Kidney glomerular epithelial cell (primary cell): Measurements from ENCODE around the gene SIGLEC12.
A peak's percentile ranks its signal among the peaks of the same experiment; 100 is the strongest.

Experiments used
- DNase-seq: peaks from one replicate; lab custom pipeline; 2025; lab: John Stamatoyannopoulos, UW

The SIGLEC12 gene

DNA sequence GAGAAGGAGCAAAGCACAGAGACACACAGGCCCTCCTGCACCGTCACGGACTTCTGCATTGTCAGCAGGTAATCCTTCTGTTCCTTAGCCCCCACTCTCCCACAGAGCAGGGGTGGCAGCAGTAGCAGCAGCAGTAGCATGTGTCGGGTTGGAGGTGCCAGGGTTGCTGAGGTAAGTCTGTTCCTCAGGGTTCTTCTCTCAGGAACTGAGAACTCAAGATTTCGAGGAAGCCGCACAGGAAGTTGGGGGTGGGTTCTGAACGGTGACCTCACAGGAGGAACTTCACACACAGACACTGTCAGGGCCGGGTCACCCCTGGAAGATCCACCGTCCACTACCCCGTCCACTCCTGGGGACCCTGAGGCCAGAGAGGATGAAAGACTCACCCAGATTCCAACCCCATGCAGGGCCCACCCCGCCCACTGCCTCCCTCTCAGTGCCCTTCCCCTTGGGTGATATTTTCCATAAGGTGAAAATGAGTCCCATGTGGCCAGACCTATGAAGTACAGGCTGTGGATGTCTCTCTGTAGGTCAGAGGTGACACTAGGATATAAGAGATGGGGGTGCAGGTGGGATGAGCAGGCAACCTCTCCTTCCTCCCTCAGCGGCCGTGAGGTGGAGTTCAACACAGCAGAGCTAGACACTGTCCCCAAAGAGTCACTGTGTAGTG, at the start of gene SIGLEC12:
TSS of gene SIGLEC12 (minus strand) at position 207 of the 670 bp plus-strand sequence. CDS start at position 140, 67 bp downstream.
- DNase-seq, result no peak

DNA sequence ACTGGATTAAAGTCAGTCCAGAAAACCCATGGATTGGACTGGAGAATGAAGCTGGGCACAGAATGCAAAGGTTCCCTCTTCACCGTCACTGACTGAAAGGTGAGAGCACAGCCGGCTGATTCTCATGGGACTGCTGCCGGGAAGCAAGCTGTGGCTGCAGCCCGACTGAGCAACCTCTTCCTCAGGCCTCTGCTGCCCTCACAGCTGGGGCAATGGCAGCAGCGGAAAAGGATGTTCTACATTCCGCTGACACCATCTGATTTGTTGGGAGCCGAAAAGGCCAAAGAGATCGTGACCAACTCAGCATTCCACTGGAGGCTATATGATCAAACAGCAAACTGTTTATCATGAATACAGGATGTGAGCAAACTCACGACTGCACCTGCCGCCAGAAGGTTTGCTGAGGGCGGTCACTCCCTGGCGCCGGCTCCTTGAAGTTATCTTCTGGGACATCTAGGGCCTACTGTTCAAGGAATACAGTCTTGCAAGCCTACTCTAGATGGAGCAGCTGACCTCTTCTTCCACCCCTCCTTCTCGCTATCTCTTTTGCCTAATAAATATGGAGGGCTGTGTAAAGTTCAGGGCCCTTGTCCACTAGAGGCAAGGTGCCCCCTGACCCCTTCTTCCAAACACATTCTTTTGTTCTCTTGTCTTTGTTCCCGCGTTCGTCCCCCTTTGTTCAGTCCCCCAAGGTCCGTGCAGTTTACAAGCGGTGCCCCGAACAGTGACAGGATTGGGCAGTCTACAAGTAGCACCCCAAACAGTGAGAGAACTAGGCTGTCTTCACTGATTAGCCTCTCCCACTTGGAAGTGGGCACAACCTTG, 49.5 kb upstream of the SIGLEC12 start:
- no peak for DNase-seq

DNA sequence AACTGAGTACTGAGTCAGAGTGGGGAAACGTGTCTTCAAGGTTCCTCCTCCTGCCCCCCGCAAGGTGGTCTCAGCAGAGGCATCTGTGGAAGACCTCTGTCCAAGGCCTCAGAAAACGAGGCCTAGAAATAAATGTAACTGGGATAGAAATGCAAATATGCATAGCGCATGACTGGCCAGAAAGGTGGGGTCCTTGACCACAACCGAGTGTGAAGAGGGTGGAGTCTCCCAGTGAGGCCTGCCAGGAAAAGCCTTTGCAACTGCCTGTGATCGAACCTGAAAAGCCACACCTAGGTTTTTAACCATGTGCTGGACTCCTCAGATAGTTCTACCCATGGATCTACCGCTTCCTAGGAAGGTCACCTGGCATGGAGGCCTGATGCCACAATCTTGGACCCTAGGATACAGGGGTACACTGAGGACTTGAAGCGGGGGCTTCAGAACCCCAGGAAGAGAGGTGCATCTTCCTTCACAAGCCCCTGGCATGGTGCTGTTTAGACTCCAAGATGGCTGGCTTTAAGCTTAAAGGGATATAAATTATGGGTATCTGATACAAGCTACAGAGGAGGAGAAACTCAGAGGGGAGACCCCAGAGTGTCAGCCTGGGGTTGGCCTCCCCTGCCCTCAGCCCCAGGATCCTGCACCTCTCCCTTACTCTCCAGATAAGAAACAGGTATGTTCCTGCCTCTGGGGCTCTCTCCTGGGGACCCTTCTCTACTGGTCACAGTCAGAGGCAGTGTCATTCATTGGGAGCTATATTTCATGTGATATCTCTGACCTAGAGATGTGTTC, 48.1 kb upstream of the SIGLEC12 start:
- no peak for DNase-seq

DNA sequence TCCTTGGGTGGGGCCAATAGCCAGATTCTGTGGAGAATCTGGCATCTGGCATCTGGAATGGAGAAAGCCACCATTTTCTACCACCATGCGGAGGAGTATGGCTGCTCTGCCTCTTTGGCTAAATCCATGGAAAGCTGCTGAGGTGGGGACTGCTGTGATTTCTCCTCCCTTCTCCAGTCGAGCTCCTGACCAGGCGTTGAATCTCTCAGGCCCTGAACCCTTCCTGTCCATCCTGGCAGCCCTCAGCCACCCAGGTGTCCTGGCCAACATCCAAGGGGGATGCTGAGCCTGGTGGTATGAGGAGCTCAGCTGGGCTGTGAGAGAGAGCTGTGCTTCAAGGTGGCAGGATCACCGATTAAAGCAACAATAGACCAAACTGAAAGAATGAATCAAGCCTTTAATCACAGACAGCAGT, 47.3 kb upstream of the SIGLEC12 start:
- no peak for DNase-seq

DNA sequence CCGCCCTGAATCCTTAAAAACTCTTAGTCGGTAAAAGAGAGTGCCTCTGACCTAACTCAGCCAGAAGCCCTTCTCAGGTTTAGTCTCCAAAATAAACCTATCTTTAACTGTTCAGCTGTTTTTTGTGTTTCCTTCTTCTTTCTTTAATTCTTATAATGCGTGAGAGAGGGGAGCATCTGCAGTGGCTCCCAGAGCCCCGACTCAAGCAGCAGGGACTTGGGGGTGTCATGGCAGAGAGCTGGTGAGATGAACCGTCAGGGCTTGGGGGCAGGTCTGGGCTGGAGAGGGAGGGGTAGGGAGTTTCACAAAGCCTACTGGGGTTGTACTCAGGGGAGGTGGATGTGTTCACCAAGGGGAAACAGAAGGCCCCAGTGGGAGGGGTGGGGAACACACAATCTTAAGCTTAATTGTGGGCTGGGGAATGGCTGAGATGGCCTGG, 46.6 kb upstream of the SIGLEC12 start:
- DNase-seq, result no peak

DNA sequence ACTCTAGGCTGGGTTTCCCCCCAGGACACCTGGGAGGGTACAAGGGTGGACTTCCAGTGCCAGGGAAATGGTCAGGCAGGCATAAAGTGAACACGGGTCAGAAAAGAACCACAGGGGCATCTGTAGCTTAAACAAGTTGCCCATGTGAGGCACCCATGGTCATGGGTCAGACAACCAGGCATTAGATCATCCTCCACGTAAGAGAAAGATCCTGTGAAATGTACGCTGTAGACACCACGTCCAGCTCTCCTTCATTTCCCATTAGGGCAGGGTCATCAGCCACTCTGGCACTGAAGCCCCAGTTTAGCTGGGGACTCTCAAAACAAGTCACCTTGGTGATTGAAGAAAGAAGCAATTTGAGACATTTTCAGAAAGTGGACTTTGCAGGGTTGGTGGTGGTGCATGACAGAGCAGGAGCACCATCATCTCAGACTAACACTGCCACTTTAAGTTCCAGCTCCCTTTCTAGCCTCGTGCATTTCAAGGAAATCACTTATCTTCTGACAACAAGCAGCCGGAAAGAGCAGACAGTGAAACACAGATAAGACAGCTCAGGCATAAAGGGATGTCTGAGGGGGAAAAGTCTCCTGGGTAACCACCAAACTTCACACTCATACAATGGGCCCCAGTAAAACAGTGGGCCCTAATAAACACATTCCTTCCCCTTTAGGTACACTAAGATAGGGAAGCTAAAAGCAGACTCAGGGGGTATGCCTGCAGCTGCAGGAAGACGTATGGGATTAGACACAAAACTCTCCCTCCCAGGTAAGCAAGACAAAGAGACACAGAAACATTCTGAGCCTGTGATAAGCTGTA, 46.0 kb upstream of the SIGLEC12 start:
- no peak for DNase-seq

DNA sequence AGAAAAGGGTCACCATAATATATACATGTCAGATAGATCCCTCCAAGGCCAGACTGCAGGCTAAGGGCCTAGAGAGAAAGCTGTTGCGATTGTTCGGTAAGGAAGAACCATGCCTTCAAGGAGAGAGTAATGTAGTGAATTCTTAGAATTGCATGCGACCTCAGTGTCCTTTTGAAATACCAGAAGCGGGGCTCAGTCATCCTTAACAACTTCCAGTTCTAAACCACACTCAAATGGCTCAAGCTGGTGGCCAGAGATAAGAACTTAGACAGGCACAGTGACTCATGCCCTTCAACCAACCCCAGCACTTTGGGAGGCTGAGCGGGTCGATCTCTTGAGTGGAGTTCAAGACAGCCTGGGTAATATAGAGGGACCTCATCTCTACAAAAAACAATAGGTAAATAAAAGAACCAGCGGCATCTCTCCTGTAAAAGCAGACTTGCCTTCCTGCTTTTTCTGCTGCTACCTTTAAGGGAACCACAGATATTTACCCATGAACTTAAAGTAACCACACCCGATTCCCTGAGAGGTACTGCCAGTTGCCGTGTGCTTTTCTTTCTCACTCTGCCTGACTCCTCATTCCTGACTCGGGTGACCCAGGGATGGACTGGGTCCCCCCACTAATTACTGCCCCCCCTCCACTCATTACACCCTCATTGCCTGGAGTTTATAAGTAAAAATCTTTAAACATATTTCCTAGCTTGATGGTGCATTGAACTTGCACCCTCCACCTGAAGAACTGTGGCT, 45.2 kb upstream of the SIGLEC12 start:
- peak; percentile 9 for DNase-seq

DNA sequence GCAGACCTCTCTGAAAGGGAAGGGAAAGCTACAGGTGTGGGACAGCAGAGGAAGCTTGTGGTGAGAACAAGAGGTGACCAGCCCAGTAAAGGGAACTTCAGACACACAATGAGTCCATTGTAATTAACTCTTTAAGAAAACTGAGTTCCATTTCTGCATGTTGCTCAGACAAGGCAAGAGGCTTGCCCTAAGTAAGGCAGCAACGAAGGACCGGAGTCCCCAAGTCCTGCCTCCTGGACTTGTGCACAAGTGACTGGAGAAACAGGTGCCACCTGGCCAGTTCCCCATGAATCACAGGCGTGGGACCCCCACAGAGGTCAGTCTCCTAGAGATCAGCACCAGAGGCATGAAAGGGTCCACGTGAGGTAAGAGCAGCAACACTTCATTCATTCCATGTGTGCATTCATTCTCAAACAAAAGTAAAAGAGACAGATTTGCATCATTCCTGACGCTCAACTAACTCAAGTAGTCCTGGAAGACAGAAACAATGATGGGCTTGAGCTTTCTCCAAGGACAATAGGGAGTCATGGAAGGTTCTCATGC, 44.6 kb upstream of the SIGLEC12 start:
- DNase-seq, result no peak

DNA sequence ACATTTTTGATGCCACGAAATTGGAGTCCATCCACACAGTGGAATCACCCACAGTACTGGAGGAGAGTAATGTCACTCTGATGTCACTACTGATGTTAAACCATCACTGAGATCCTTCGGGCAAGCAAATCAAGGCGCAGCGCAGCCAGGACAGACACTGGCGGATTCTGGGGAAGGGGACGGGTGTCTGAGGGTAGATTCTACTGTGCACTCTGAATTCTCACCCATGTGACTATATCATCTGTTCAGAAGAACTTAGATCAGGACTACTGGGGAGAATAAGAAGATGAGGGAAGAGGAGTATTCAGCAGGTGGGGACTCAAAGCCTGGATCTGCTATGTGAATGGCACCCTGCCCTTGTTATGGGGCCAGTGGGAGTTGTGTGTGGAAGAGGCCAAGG, 42.4 kb upstream of the SIGLEC12 start:
- DNase-seq, result no peak

DNA sequence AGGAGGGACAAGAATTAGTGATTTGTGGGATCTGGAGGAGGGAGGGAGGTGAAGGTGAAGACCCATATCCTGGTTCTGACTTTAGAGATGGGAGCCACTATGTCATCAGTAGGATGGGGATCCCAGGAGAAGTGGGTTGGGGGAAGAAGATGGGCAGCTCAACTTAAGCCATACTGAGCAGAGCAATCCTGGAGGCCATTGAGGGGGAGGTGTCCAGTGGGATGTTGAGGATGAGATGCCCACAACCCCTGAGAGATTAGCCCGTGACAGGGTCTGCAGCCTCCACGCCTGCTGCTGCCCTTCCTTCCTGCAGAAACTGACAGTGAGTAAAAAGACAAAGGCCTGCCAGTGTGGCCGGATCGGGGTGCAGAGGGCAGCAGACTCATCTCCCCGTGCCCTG, 41.1 kb upstream of the SIGLEC12 start:
- no peak for DNase-seq

DNA sequence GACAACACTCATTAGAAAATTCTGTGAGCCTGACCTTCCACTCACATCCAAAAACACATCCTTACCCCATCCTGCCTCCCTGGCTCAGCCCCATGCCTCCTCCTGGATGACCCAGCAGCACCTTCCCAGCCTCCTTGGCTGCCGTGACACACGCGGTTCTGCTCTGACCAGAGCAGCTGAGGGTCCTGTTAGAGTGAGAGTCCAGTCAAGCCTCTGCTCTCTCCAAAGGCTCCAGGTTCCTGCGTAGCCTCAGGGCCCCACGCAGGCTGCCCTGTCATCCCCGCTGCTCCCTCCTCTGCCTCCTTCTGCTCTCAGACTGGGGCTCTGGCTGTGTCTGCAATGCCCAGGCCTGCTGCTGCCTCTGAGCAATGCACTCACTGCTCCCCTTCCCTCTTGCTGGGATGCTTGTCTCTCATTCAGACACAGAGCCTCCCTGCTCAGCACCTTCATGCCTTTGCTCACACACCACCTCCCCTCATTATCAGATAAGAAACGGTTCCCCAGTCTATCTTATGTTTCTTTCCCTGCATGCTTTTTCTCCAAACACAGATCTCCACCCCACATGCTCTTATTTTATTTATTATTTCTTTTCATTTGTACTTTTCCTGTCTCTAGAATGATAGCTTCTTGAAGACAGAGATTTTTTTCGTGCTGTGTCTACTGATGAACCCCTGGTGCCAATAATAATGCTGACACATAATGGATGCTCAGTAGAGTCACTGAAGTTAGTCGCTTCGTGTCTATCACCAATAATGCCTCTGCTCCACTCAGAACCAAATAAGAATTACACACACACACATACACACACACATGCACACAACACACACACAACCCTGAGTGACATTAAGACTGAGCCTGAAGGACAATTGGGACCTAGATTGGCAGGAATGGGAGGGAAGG, 40.1 kb upstream of the SIGLEC12 start:
- DNase-seq, result no peak

DNA sequence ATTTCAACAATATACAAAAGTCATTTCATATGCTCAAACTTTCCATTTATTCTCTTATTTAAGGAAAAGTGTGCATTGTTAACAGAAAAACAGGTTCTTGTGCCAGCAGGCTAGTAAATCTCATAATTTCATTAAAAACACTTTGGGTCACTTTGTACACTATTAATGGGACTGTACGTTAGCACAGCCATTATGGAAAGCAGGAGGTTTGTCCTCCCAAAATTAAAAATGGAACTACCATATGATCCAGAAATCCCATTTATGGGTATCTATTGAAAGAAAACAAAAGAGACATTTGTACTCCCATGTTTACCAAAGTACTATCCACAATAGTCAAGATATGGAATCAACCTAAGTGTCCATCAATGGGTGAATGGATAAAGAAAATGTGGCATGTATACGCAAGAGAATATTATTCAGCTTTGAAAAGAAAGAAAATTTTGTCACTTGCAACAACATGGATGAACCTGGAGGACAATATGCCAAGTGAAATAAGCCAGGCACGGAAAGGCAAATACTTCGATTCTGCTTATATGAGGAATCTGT, 38.3 kb upstream of the SIGLEC12 start:
- no peak for DNase-seq

DNA sequence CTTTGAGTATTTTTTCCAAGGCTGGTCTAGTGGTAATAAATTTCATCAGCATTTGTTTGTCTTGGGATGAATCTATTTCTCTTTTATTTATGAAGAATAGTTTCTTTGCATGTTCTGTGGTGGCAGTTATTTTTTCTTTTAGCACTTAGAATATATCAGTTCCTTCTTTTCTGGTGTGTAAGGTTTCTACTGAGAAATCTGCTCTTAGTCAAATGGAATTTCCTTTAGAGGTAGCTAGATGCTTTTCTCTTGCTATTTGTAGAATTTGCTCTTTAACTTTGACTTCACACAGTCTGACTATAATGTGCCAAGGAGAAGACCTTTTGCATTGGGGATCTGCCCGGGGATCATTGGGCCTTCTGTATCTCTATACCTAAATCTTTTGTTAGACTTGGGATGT, 33.9 kb upstream of the SIGLEC12 start:
- no peak for DNase-seq

DNA sequence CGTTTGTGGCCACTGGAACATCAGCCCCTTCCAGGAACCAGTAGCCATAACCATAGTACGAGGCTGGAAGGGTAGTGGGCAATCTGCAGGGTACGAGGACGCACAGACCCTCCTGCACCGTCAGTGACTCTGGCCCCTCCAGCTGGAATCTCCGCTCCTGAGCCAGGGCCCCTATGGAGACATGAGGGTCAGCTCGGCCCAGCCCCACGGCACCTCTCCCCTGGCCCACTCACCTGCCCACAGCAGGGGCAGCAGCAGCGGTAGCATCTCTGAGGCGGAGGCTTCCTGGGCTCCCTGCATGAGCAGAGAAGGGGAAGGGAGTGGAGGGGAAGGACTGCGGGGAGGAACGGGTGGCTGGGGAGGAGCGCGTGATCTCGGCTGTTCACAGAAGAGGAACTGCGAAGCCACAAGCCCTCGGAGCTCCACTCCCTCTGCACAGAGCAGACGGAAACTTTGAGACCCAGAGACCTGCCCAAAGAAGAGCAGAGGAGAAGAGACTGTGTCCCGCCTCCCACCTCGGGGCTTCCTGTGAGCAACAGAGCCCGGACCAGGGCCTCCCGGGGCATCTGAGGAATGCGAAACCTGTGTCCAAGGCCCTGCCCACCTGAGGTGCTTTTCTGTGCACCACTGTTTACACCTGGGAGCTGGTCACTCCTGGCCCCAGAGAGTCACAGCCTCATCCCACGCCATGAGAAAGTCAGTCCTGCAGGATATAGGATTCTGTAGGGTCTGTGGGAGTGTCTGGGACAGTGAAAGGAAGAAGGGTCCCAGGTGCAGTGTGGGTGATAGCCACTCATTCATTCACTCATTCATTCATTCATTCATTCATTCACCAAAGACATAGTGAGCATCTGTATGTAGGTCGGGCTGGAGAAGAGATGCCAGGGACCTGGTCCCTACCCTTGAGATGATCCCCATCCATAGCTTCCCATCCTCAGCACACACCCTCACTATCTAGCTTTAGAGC, 30.0 kb upstream of the SIGLEC12 start, which contains the start of gene SIGLEC6:
TSS of gene SIGLEC6 (minus strand) at position 322 of the 967 bp plus-strand sequence. CDS start at position 300, 22 bp downstream.
- DNase-seq, result no peak

DNA sequence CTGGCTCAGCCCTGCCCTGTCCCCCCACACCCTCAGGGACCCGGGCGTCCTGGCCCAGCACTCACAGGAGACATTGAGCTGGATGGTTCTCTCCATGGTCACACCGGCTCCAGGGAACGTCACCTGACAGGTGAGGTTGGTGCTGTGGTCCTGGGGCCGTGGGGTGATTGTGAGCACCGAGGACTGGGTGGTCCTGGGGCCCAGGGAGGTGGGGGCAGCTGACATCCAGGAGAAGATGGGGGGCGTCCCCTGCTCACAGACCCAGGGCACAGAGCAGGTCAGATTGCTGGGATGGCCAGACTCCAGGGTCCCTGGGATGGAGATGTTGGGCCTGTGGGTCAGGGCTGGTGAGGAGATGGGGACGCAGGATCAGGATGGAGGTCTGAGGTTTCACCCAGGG, 29.0 kb upstream of the SIGLEC12 start:
- no peak for DNase-seq

DNA sequence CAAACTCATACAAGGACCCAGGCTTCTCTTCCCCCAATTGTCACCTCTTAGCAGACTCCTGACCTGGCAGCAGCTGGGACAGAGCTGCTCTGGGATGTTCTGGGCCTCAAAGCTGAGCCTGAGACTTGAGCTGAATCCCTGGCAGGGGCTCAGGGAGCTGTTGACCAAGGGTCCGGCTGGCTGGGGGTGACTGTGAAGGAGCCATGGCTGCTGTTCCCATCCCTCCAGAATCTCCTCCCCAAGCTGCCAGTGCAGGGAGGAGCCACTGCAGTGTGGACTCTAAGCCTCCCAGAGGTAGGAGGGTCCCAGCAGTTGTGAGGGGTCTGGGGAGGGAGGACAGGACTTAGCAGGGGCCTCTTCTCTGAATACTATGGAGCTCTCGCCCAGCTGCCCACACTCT, 27.7 kb upstream of the SIGLEC12 start:
- DNase-seq, result no peak

DNA sequence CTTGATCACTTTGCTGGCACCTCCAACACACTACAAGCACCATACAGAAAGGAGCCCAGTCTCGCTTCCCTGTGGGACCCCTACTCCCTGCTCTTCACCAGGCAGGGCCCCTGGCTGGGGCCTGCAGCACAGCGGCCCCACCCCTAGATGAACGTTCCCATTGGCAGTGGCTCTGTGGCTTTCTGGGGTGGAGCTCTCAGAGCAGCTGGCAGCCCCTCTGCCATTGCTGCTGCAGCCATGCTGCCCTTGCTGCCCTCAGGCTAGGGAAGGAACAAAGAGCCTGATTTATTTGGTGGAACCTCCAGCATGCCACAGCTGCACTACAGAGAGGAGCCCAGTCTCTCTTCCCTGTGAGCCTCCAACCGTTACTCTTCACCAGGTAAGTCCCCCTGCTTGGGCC, 24.1 kb upstream of the SIGLEC12 start:
- no peak for DNase-seq

DNA sequence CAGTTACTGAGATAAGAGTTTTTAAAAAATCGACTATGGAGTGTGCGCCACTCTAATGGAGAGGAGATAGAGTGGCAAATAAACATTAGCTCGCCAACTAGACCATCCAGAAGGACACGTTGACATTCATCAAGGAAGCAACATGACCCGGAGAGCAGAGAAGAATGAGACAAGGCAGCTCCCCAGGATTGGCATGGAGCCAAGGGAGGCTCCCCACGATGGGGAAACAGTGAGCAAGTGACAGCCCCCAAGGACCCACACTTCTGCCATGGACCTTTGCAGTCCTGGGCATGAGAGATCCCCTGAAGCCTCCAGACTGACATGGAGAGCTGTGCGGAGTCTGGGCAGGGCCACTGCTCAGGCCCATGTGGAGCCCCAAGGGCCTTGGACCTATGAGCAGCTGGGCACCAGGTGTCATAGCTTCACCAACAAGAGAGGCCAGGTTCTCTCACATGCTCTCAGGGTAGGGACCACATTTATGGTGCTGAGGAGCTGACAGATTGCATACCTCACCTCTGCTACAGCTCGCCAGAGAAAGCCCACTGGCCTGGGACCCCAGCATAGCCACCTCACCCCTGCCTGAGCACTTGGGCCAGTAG, 23.2 kb upstream of the SIGLEC12 start:
- DNase-seq, result no peak
